Daoy (cell line): ENCODE results near the gene GSG1L. TPM values are rescaled to one million over a fixed set of nuclear protein-coding genes. Genes with fewer than 3 reads are reported as not detected.
"Not testable (repeated sequence)": the region's sequence is repeated elsewhere in the genome, so short reads cannot be mapped to it uniquely, and the experiment has no call there.

Experiments used
- DNase-seq: peaks from one replicate; pipeline ENCODE4 v3.0.0-alpha.2; 2015; ENCODE audit warnings: low read depth
- total RNA-seq: library from RNA; depleted of rRNA; stranded (reverse); fragments of >200 nt; shearing (Covaris generic); gene quantifications from 2 replicates; pipeline ENCODE4 v1.2.3, GENCODE V29; 2014

GSG1L gene
- total RNA-seq, 1 experiment from 2014 or later = not detected

- no peak for DNase-seq
Observed at GRCh38 chr16:27903046-27903655, 160.4 kb downstream of the GSG1L start.

GRCh38 chr16:27902551-27902950 is 161.0 kb downstream of the GSG1L start:
- no peak for DNase-seq

- no peak for DNase-seq
Observed at GRCh38 chr16:27901956-27902355, 161.6 kb downstream of the GSG1L start.

- DNase-seq = no peak
Observed at GRCh38 chr16:27899736-27900135, 163.8 kb downstream of the GSG1L start.

- DNase-seq = no peak
Observed at GRCh38 chr16:27894386-27894785, 169.1 kb downstream of the GSG1L start.

GRCh38 chr16:27892879-27893278 is 170.6 kb downstream of the GSG1L start:
- no peak for DNase-seq

GRCh38 chr16:27890866-27891265 is 172.6 kb downstream of the GSG1L start:
- no peak for DNase-seq

- no peak for DNase-seq
Observed at GRCh38 chr16:27890006-27890405, 173.5 kb downstream of the GSG1L start.

GRCh38 chr16:27883576-27883975 is 179.9 kb downstream of the GSG1L start:
- DNase-seq = no peak

GRCh38 chr16:27880287-27880686 is 183.2 kb downstream of the GSG1L start:
- DNase-seq = no peak

GRCh38 chr16:27879601-27880247 is 183.8 kb downstream of the GSG1L start:
- DNase-seq = no peak

GRCh38 chr16:27872627-27873026 is 190.9 kb downstream of the GSG1L start:
- DNase-seq = not testable (repeated sequence)

GRCh38 chr16:27870116-27870798 is 193.3 kb downstream of the GSG1L start:
- DNase-seq = no peak

GRCh38 chr16:27869411-27869810 is 194.1 kb downstream of the GSG1L start:
- DNase-seq = no peak

GRCh38 chr16:27868180-27868579 is 195.3 kb downstream of the GSG1L start:
- DNase-seq = no peak

GRCh38 chr16:27867122-27868110 is 196.1 kb downstream of the GSG1L start:
- DNase-seq = peak; percentile 89

- no peak for DNase-seq
Observed at GRCh38 chr16:27863377-27863776, 200.1 kb downstream of the GSG1L start.

- no peak for DNase-seq
Observed at GRCh38 chr16:27862953-27863352, 200.6 kb downstream of the GSG1L start.

- DNase-seq = no peak
Observed at GRCh38 chr16:27860091-27860490, 203.4 kb downstream of the GSG1L start.

GRCh38 chr16:27859020-27859419 is 204.5 kb downstream of the GSG1L start:
- no peak for DNase-seq

- no peak for DNase-seq
Observed at GRCh38 chr16:27853651-27854050, 209.9 kb downstream of the GSG1L start.

- DNase-seq = no peak
Observed at GRCh38 chr16:27853101-27853500, 210.4 kb downstream of the GSG1L start.
